ENCODE measurements around the gene MAST4.
"Not testable (repeated sequence)": the region's sequence is repeated elsewhere in the genome, so short reads cannot be mapped to it uniquely, and the experiment has no call there.

Gene MAST4

GRCh38 chr5:66805514-66806430 is 209.6 kb downstream of the MAST4 start:
- no peak for DNase-seq (ENCODE audit: low read depth in 2 of 2, low spot score in 1 of 2)

GRCh38 chr5:66807743-66808142 is 211.6 kb downstream of the MAST4 start:
- no peak for DNase-seq (ENCODE audit: low read depth in 2 of 2, low spot score in 1 of 2)

- no peak for DNase-seq (ENCODE audit: low read depth in 2 of 2, low spot score in 1 of 2)
These were observed 212.5 kb downstream of the MAST4 start for GRCh38 chr5:66808663-66809062.

GRCh38 chr5:66810151-66810550 is 214.0 kb downstream of the MAST4 start:
- DNase-seq (ENCODE audit: low read depth in 2 of 2, low spot score in 1 of 2): no peak

GRCh38 chr5:66810848-66811261 is 214.7 kb downstream of the MAST4 start:
- DNase-seq (ENCODE audit: low read depth in 2 of 2, low spot score in 1 of 2): no peak

- DNase-seq (ENCODE audit: low read depth in 2 of 2, low spot score in 1 of 2): no peak
These were observed 216.1 kb downstream of the MAST4 start for GRCh38 chr5:66812291-66812690.

GRCh38 chr5:66813306-66813705 is 217.1 kb downstream of the MAST4 start:
- no peak for DNase-seq (ENCODE audit: low read depth in 2 of 2, low spot score in 1 of 2)

- no peak for DNase-seq (ENCODE audit: low read depth in 2 of 2, low spot score in 1 of 2)
These were observed 218.2 kb downstream of the MAST4 start for GRCh38 chr5:66814146-66814991.

GRCh38 chr5:66818304-66818934 is 222.2 kb downstream of the MAST4 start:
- no peak for DNase-seq (ENCODE audit: low read depth in 2 of 2, low spot score in 1 of 2)

- no peak for DNase-seq (ENCODE audit: low read depth in 2 of 2, low spot score in 1 of 2)
These were observed 222.7 kb downstream of the MAST4 start for GRCh38 chr5:66818935-66819328.

- no peak for DNase-seq (ENCODE audit: low read depth in 2 of 2, low spot score in 1 of 2)
These were observed 224.5 kb downstream of the MAST4 start for GRCh38 chr5:66820630-66821207.

GRCh38 chr5:66821688-66822429 is 225.7 kb downstream of the MAST4 start:
- no peak for DNase-seq (ENCODE audit: low read depth in 2 of 2, low spot score in 1 of 2)

- not testable (repeated sequence) for DNase-seq (ENCODE audit: low read depth in 2 of 2, low spot score in 1 of 2)
These were observed 226.7 kb downstream of the MAST4 start for GRCh38 chr5:66822906-66823305.

- DNase-seq (ENCODE audit: low read depth in 2 of 2, low spot score in 1 of 2): no peak
These were observed 228.3 kb downstream of the MAST4 start for GRCh38 chr5:66824476-66824875.

GRCh38 chr5:66826263-66826662 is 230.1 kb downstream of the MAST4 start:
- no peak for DNase-seq (ENCODE audit: low read depth in 2 of 2, low spot score in 1 of 2)

- no peak for DNase-seq (ENCODE audit: low read depth in 2 of 2, low spot score in 1 of 2)
These were observed 230.5 kb downstream of the MAST4 start for GRCh38 chr5:66826696-66827095.

- DNase-seq (ENCODE audit: low read depth in 2 of 2, low spot score in 1 of 2): no peak
These were observed 231.9 kb downstream of the MAST4 start for GRCh38 chr5:66828046-66828547.

- DNase-seq (ENCODE audit: low read depth in 2 of 2, low spot score in 1 of 2): peak in 1 of 2 donors; percentile 8
These were observed 232.6 kb downstream of the MAST4 start for GRCh38 chr5:66828548-66829357.

GRCh38 chr5:66829358-66829674 is 233.1 kb downstream of the MAST4 start:
- no peak for DNase-seq (ENCODE audit: low read depth in 2 of 2, low spot score in 1 of 2)

GRCh38 chr5:66829826-66830225 is 233.6 kb downstream of the MAST4 start:
- DNase-seq (ENCODE audit: low read depth in 2 of 2, low spot score in 1 of 2): no peak
